HepG2 (cell line): ENCODE results near the gene FAM83G. TPM values are rescaled to one million over a fixed set of nuclear protein-coding genes. Genes with fewer than 3 reads are reported as not detected.

Experiments
- ATM ChIP-seq: fragments of 450-650 bp; IDR thresholded peaks from 2 replicates; pipeline ENCODE4 v1.7.1; 2017; ENCODE audit warnings: mild to moderate bottlenecking, borderline replicate concordance
- GABPB1 ChIP-seq: IDR thresholded peaks from 2 replicates; pipeline ENCODE4 v1.6.1; 2016; ENCODE audit warnings: mild to moderate bottlenecking, missing genetic modification reagents, moderate library complexity, missing compliant biosample characterization
- HMG20A ChIP-seq: IDR thresholded peaks from 2 replicates; pipeline ENCODE4 v1.6.1; 2016; ENCODE audit warnings: borderline replicate concordance
- HMGXB3 ChIP-seq: sonication (generic); formaldehyde crosslinking; IDR thresholded peaks from 2 replicates; pipeline ENCODE4 v1.4.0; 2020; ENCODE audit warnings: missing genetic modification reagents, borderline replicate concordance
- KDM1A ChIP-seq: IDR thresholded peaks from 2 replicates; pipeline ENCODE4 v1.6.1; 2016; ENCODE audit warnings: missing compliant biosample characterization
- PATZ1 ChIP-seq: sonication (generic); formaldehyde crosslinking; IDR thresholded peaks from 2 replicates; pipeline ENCODE4 v1.4.0; 2020; ENCODE audit warnings: missing genetic modification reagents
- PRDM15 ChIP-seq: sonication (generic); formaldehyde crosslinking; IDR thresholded peaks from 2 replicates; pipeline ENCODE4 v1.4.0; 2020; ENCODE audit warnings: missing genetic modification reagents
- RAD51 ChIP-seq: fragments of 450-650 bp; IDR thresholded peaks from 2 replicates; pipeline ENCODE4 v1.6.1; 2016; ENCODE audit warnings: borderline replicate concordance
- SKI ChIP-seq: fragments of 450-650 bp; IDR thresholded peaks from one replicate; pipeline ENCODE4 v1.6.1; 2018; ENCODE audit warnings: mild to moderate bottlenecking; ENCODE audit not compliant: partially characterized antibody
- ZFAT ChIP-seq: sonication (generic); formaldehyde crosslinking; conservative IDR thresholded peaks from 2 replicates; pipeline ENCODE4 v1.8.1; 2023; ENCODE audit warnings: missing genetic modification reagents, inconsistent platforms
- ZFP62 ChIP-seq: sonication (generic); formaldehyde crosslinking; IDR thresholded peaks from 2 replicates; pipeline ENCODE4 v1.4.0; 2020; ENCODE audit warnings: missing genetic modification reagents
- ZNF234 ChIP-seq: sonication (generic); formaldehyde crosslinking; conservative IDR thresholded peaks from 2 replicates; pipeline ENCODE4 v1.5.1; 2020; ENCODE audit warnings: mild to moderate bottlenecking, missing genetic modification reagents
- ZNF33B ChIP-seq: sonication (generic); formaldehyde crosslinking; IDR thresholded peaks from 2 replicates; pipeline ENCODE4 v1.5.1; 2020; ENCODE audit warnings: mild to moderate bottlenecking, missing genetic modification reagents
- ZNF383 ChIP-seq: sonication (generic); formaldehyde crosslinking; IDR thresholded peaks from 2 replicates; pipeline ENCODE4 v1.4.0; 2020; ENCODE audit warnings: missing genetic modification reagents, mild to moderate bottlenecking, borderline replicate concordance
- ZNF784 ChIP-seq: sonication (generic); formaldehyde crosslinking; IDR thresholded peaks from 2 replicates; pipeline ENCODE4 v1.5.1; 2020; ENCODE audit warnings: missing genetic modification reagents, mild to moderate bottlenecking, borderline replicate concordance
- polyA plus RNA-seq, 8 experiments: library from polyadenylated mRNA; depleted of rRNA in 3 of 8; stranded (reverse) in 7 of 8; unstranded in 1 of 8; fragments of >200 nt; fragmentation: Illumina TruSeq in 4 of 8; extraction: Trizol in 4 of 8; gene quantifications; 2 replicates each; pipeline versions ENCODE4 v1.2.1 to v1.2.3, GENCODE V29; 2011 to 2016; ENCODE audit warnings: low read depth in 4 of 8, missing spikeins in 1 of 8, mixed read lengths in 1 of 8; ENCODE audit not compliant: insufficient read depth in 1 of 8
- total RNA-seq, 5 experiments: library from RNA; depleted of rRNA; stranded (reverse); fragments of >200 nt; fragmentation: Illumina TruSeq; extraction: Trizol; gene quantifications; 2 replicates each; pipeline ENCODE4 v1.2.3, GENCODE V29; 2016; ENCODE audit warnings: low read depth in 1 of 5

The FAM83G gene
- total and polyA plus RNA-seq, 2 of the 13 experiments (the other 11 are each of a cell fraction or from before 2014, with no cell fraction given): 13.7 to 18.6 TPM

GRCh38 chr17:19012171-19013080 is 7.9 kb upstream of the FAM83G start (continued):
- TF ChIP-seq PRDM15 (no peak), HMG20A (CRISPR knock-in tag) (no peak), ZNF33B (no peak), ZFP62 (no peak), ZFAT (no peak), GABPB1 (CRISPR knock-in tag) (0 out of 2 replicates have a peak, but pooled peaks have one; percentile 13), ZNF234 (CRISPR knock-in tag) (no peak), SKI (no peak), RAD51 (no peak), HMGXB3 (CRISPR knock-in tag) (no peak), PATZ1 (CRISPR knock-in tag) (no peak), ATM (no peak), ZNF383 (CRISPR knock-in tag) (0 out of 2 replicates have a peak, but pooled peaks have one; percentile 35), KDM1A (CRISPR knock-in tag) (no peak), ZNF784 (CRISPR knock-in tag) (no peak)
